Loucy (cell line): Measurements from ENCODE around the gene PRDM5.

Experiments used
- EZH2phosphoT487 ChIP-seq: fragments of 200-600 bp; IDR thresholded peaks from 2 replicates; pipeline ENCODE4 v1.6.1; 2018; ENCODE audit warnings: antibody characterized with exemption, mild to moderate bottlenecking, moderate library complexity, borderline replicate concordance
- TF ChIP-seq, protein P1 (sequence below): fragments of 200-600 bp; sonication (generic); conservative IDR thresholded peaks from 2 replicates; pipeline ENCODE4 v1.5.1; 2014; ENCODE audit warnings: mild to moderate bottlenecking, antibody characterized with exemption, low read length

DNA sequence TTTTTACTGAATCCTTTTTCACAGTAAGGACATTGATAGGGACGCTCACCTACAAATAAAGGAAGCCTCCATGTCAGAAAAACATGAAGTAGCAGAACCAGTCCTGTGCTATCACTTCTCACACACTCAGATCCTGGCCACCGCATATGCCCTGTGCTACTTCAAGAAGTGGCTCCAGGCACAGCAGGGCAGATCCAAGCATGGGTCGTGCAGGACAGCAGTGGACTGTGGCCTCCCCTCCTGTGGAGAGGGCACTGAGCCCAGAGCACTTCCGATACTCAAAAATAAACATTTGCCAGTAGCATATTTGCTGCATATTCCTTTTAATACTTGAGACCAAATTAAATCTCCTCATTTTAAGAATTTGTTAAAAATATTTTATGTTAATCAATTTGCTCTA lies 167.9 kb downstream of the PRDM5 start:
- TF ChIP-seq, protein P1, sequence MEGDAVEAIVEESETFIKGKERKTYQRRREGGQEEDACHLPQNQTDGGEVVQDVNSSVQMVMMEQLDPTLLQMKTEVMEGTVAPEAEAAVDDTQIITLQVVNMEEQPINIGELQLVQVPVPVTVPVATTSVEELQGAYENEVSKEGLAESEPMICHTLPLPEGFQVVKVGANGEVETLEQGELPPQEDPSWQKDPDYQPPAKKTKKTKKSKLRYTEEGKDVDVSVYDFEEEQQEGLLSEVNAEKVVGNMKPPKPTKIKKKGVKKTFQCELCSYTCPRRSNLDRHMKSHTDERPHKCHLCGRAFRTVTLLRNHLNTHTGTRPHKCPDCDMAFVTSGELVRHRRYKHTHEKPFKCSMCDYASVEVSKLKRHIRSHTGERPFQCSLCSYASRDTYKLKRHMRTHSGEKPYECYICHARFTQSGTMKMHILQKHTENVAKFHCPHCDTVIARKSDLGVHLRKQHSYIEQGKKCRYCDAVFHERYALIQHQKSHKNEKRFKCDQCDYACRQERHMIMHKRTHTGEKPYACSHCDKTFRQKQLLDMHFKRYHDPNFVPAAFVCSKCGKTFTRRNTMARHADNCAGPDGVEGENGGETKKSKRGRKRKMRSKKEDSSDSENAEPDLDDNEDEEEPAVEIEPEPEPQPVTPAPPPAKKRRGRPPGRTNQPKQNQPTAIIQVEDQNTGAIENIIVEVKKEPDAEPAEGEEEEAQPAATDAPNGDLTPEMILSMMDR = no peak
- TF ChIP-seq EZH2phosphoT487 = no peak
